Muscle layer of duodenum (tissue), 2 donors: ENCODE measurements around the gene YWHAQ.
"Not testable (repeated sequence)": the region's sequence is repeated elsewhere in the genome, so short reads cannot be mapped to it uniquely, and the experiment has no call there.

Source experiments
- H3K27ac ChIP-seq: one replicate; pipeline ENCODE4 v1.7.0; 2013; ENCODE audit warnings: mild to moderate bottlenecking, low read length
- H3K27me3 ChIP-seq: one replicate; pipeline ENCODE4 v1.7.0; 2013; ENCODE audit warnings: low read depth, mild to moderate bottlenecking, control low read depth, low read length
- H3K36me3 ChIP-seq, 2 donors: one replicate each; pipeline ENCODE4 v1.7.0; 2013; ENCODE audit warnings: low read length in 2 of 2, control low read depth in 1 of 2, mild to moderate bottlenecking in 1 of 2; ENCODE audit not compliant: insufficient read depth in 2 of 2, control insufficient read depth in 1 of 2
- H3K4me1 ChIP-seq, 2 donors: one replicate each; pipeline ENCODE4 v1.7.0; 2013; ENCODE audit warnings: low read length in 2 of 2, mild to moderate bottlenecking in 2 of 2, control low read depth in 1 of 2, moderate library complexity in 1 of 2; ENCODE audit not compliant: insufficient read depth in 2 of 2, control insufficient read depth in 1 of 2
- H3K4me3 ChIP-seq, 2 donors: one replicate each; pipeline ENCODE4 v1.7.0; 2013; ENCODE audit warnings: low read length in 2 of 2, low read depth in 1 of 2, mild to moderate bottlenecking in 1 of 2
- H3K9me3 ChIP-seq, 2 donors: one replicate each; pipeline ENCODE4 v1.7.0; 2013; ENCODE audit warnings: low read length in 2 of 2, control low read depth in 1 of 2, mild to moderate bottlenecking in 1 of 2; ENCODE audit not compliant: control insufficient read depth in 1 of 2
- donor health status: healthy.

The YWHAQ gene

DNA sequence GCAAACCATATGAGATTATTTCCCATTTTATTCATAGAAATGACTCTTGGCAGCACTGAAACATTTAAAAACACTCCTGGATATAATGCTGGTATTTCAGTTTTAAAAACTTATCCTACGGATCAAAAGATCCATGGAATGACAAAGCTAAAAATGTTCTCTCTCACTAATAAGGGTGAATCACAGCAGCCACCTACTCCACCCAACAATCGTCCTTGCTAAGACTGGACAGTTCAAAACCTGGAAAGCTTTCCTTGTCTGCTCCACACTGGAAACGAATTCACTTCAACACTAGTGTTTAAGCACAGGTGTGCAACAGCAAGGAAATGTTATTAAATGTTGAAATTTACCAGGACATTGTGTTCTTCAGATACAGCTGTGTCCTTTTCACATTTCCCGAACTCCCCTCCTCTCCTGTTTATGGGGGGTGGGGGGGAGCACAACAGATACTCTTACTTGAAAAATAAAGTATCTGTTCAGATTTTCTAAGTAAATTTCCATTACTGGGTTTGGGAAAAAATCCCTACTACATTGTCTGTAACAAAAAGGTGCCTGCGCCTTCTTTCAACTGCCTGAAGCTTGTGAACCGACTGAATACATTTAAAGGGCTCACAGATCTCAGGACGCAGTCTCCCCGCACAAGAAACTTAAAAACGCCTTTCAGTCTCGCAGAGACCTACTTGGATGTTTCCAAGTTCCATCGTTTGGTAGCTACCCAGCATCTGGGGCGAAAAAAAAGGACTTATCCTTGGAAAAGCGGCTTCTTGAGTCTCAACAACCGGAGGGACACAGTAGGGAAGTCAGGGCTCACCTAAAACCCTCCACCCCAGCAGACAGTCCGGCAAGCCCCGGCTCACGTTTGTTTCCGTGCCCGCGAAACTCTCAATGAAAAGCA lies 1.3 kb downstream of the YWHAQ start:
- H3K27me3 ChIP-seq, result no peaks in the 10 kb centered on the region

DNA sequence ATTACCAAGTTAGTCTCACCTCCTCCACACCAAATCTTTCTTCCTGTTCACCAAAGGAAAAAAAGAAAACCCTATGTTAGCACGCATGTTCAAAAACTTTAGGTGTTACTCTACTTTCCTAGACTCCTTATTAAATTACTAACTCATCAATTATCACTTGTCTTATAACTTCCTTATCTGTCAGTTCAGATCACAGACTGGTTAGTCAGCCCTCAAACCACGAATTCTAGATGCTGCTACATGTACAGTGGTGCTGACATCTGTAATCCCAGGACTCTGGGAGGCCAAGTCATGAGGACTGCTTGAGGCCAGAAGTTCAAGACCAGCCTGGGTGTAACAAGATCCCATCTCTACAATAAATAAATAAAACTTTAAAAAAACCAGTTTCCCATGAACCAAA lies 3.5 kb downstream of the YWHAQ start:
- H3K9me3 ChIP-seq, result no peaks in the 10 kb centered on the region
- peaks cover 5 to 10% of the 10 kb centered on the region in 2 donors for H3K36me3 ChIP-seq
- peak overlapping the region in 1 of 2 donors; percentile 70 for H3K4me3 ChIP-seq
- no peaks in the 10 kb centered on the region for H3K27me3 ChIP-seq
- H3K4me1 ChIP-seq, result peaks cover 5 to 52% of the 10 kb centered on the region in 2 donors
- no peak overlapping the region for H3K27ac ChIP-seq

More for the DNA sequence above, 1.3 kb downstream of the YWHAQ start:
- Histone ChIP-seq H3K27ac (peak overlapping the region; percentile 95), H3K36me3 (peaks cover 5% of the 10 kb centered on the region in 2 donors), H3K4me3 (peak overlapping the region; percentile 70 to 94), H3K9me3 (no peaks in the 10 kb centered on the region), H3K4me1 (peaks cover 5 to 42% of the 10 kb centered on the region in 2 donors)

DNA sequence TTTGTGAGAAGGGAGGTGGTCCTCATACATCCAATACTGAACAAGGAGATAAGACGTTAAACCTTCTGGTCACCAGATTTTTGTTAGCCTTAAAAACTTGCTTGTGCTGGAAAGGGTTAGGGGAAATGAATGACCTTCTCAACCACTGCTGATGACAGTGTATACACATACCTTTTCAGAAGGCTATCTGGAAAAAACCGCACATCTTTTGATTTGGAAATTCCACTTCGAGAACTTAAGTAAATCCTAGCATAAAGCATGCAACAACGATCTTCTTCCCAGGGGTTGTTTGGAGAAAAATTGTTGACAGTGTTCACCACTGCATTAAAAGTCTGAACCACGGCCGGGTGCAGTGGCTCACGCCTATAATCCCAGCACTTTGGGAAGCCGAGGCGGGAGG lies 7.6 kb downstream of the YWHAQ start:
- peaks cover 0 to 10% of the 10 kb centered on the region in 2 donors for H3K36me3 ChIP-seq
- H3K9me3 ChIP-seq, result no peaks in the 10 kb centered on the region
- H3K27ac ChIP-seq, result no peak overlapping the region
- no peaks in the 10 kb centered on the region for H3K27me3 ChIP-seq
- no peak overlapping the region for H3K4me3 ChIP-seq
- peaks cover 12 to 60% of the 10 kb centered on the region in 2 donors for H3K4me1 ChIP-seq

DNA sequence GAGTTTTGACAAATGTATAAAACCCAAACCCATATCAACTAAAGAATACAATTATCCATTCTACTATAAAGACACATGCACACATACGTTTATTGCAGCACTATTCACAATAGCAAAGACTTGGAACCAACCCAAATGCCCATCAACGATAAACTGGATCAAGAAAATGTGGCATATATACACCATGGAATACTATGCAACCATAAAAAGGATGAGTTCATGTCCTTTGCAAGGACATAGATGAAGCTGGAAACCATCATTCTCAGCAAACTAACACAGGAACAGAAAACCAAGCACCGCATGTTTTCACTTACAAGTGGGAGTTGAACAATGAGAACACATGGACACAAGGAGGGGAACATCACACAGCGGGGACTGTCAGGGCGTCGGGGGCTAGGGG lies 9.1 kb downstream of the YWHAQ start:
- peaks cover 12 to 45% of the 10 kb centered on the region in 2 donors for H3K4me1 ChIP-seq
- not testable (repeated sequence) for H3K9me3 ChIP-seq, H3K27ac ChIP-seq, H3K36me3 ChIP-seq, H3K4me3 ChIP-seq, H3K27me3 ChIP-seq

DNA sequence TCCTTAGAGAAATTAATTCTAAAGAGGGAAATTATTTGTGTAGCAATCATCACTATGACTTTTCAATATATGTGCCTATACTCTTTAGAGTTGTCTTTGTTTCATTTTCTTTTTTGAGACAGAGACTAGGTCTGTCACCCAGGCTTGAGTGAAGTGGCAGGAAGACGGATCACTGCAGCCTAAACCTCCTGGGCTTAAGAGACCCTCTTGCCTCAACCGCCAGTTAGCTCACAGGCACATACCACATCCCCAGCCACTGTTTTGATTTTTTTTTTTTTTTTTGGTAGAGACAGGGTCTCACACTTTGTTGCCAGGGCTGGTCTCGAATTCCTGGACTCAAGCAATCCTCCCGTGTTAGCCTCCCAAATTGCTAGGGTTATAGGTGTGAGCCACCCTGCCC lies 12.4 kb downstream of the YWHAQ start:
- H3K27ac ChIP-seq, result no peak overlapping the region
- no peaks in the 10 kb centered on the region for H3K27me3 ChIP-seq
- H3K4me1 ChIP-seq, result peaks cover 14 to 39% of the 10 kb centered on the region in 2 donors
- H3K9me3 ChIP-seq, result no peaks in the 10 kb centered on the region
- no peak overlapping the region for H3K4me3 ChIP-seq
- peaks cover 0 to 5% of the 10 kb centered on the region in 2 donors for H3K36me3 ChIP-seq

DNA sequence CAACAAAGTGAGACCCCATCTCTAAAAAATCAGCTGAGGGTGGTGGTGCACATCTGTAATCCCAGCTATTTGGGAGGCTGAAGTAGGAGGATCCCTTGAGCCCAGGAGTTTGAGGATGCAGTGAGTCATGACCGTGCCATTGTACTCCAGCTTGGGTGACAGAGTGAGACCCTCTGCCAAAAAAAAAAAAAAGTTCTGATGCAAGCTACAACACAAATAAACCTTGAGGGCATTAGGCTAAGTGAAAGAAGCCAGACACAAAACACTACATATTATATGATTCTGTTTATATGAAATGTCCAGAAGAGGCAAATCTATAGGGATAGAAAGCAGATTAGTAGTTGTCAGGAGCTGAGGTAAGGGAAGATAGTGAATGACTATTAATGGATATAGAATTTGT lies 13.0 kb downstream of the YWHAQ start:
- Histone ChIP-seq H3K27ac (no peak overlapping the region), H3K27me3 (no peaks in the 10 kb centered on the region), H3K4me1 (peaks cover 14 to 36% of the 10 kb centered on the region in 2 donors), H3K36me3 (peaks cover 0 to 1% of the 10 kb centered on the region in 2 donors), H3K9me3 (no peaks in the 10 kb centered on the region), H3K4me3 (no peak overlapping the region)

DNA sequence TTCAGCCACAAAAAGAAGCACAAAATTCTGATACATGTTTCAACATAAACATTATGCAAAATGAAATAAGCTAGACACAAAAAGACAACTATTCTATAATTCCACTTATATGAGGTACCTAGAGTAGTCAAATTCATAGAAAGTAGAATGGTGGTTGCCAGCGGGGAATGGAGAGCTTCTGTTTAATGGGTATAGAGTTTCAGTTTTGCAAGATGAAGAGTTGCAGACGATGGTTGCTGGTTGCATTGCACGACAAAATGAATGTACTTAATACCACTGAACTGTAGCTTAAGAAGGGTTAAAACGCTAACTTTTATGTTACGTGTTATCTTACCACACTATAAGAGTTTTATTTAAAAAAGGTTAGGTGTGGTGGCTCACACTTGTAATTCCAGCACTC lies 13.5 kb downstream of the YWHAQ start:
- Histone ChIP-seq H3K36me3 (no peaks in the 10 kb centered on the region), H3K9me3 (no peaks in the 10 kb centered on the region), H3K27ac (no peak overlapping the region), H3K4me3 (no peak overlapping the region), H3K27me3 (no peaks in the 10 kb centered on the region), H3K4me1 (peaks cover 14 to 37% of the 10 kb centered on the region in 2 donors)

DNA sequence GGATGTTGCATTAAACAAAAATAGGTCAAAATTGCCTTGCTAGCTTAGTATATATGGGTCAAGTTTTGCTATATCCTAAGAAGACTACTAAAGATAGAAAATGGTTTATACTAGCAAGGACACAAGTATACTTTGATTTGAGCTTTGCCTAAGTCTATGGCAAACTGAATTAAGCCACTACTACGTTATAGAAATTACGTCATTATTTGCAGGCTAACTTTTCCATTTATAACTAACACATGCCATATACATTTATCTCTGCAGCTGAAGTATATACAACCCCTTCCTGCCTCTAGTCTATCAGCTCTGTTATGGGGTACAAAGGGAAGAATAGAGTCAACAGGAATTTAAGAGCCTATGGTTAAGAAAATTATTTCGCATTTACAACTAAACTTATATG lies 16.2 kb downstream of the YWHAQ start:
- H3K4me1 ChIP-seq, result peaks cover 7 to 28% of the 10 kb centered on the region in 2 donors
- H3K4me3 ChIP-seq, result no peak overlapping the region
- no peak overlapping the region for H3K27ac ChIP-seq
- H3K36me3 ChIP-seq, result no peaks in the 10 kb centered on the region
- H3K27me3 ChIP-seq, result no peaks in the 10 kb centered on the region
- no peaks in the 10 kb centered on the region for H3K9me3 ChIP-seq

DNA sequence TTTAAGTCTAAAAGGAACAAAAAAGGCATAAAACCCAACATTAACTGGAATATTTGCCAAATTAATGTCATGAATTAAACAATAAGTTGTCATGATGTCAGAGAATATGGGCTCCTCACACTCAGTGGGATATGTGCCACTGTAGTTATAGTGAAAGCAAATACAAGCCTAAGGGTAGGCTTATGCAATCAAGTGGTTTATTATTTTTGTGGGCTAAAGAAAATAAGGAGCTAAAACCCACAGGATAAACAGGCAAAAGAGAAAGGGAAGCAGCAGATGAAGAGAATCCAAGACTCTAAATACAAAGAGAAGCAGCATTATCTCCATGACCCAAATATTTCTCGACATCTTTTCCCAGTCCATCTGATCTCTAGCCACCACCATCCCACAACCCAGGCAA lies 17.5 kb downstream of the YWHAQ start:
- H3K36me3 ChIP-seq, result no peaks in the 10 kb centered on the region
- H3K27me3 ChIP-seq, result no peaks in the 10 kb centered on the region
- no peak overlapping the region for H3K27ac ChIP-seq
- peaks cover 7 to 20% of the 10 kb centered on the region in 2 donors for H3K4me1 ChIP-seq
- no peak overlapping the region for H3K4me3 ChIP-seq
- no peaks in the 10 kb centered on the region for H3K9me3 ChIP-seq

DNA sequence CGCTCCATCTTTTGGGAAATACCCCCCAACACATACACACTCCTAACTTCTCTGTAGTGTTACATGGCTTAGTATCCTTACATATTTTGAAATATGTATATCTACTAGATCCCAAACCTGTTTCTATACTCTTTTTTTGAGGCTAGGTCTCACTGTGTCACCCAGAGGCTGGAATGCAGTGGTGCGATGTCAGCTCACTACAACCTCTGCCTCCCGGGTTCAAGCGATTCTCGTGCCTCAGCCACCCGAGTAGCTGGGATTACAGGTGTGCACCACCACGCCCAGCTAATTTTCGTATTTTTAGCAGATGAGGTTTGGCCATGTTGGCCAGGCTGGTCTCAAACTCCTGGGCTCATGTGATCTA lies 19.3 kb downstream of the YWHAQ start:
- not testable (repeated sequence) for H3K36me3 ChIP-seq, H3K27ac ChIP-seq, H3K27me3 ChIP-seq, H3K4me3 ChIP-seq, H3K9me3 ChIP-seq
- H3K4me1 ChIP-seq, result peaks cover 7 to 23% of the 10 kb centered on the region in 2 donors

DNA sequence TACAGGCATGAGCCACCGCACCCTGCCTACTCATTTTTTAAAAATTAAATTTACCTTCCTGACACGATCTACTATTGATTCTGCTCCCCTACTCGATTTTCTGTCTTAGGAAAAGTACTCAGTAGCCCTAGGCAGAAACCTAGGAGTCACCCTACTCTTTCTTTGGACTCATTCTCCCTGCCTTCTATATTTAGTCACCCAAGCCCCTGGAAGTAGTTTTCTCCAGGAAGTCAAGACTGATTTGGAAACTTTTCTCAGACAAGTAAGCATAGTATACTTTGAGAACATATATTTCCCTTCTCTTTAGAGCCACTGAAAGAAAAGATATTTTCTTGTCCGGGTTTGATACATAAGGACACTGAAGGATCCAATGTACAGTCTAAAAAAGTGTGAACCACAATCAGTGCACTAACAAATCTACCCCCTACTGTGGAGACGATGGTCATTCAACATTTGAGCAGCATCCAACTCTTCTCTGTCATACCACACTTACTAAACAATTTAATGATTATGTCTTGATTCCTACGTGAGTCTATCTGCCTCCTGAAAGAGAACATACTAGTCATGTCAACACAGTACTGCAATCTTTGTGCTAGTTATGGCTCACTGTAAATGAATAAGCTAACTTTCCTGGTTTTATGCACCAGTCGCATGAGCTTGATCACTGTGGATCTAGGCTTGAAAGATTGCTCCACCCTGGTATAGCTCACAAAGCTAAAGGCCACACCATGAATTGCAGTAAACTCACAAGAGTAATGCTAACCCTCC lies 19.8 kb downstream of the YWHAQ start:
- Histone ChIP-seq H3K27me3 (no peaks in the 10 kb centered on the region), H3K9me3 (no peaks in the 10 kb centered on the region), H3K4me1 (peaks cover 7 to 23% of the 10 kb centered on the region in 2 donors), H3K27ac (no peak overlapping the region), H3K36me3 (no peaks in the 10 kb centered on the region), H3K4me3 (no peak overlapping the region)
